Epithelial cell of proximal tubule (primary cell): ENCODE measurements around the gene TUB. TPM values are rescaled to one million over a fixed set of nuclear protein-coding genes. Genes with fewer than 3 reads are reported as not detected.

Source experiments
- DNase-seq: peaks from one replicate; pipeline ENCODE4 v3.0.0-alpha.2; 2011; ENCODE audit warnings: low read depth
- H3K4me3 ChIP-seq: 2 replicates; pipeline ENCODE4 v1.5.1; 2011; ENCODE audit warnings: low read depth, mild to moderate bottlenecking, low read length
- total RNA-seq: library from RNA; depleted of rRNA; stranded (reverse); fragments of >200 nt; gene quantifications from 2 replicates; pipeline ENCODE4 v1.2.3, GENCODE V29; 2015
- TF ChIP-seq, protein P1 (sequence below): conservative IDR thresholded peaks from 2 replicates; pipeline ENCODE4 v1.5.1; 2012; ENCODE audit warnings: low read depth, mild to moderate bottlenecking, low read length

Gene TUB
- total RNA-seq, 1 donor from 2014 or later: 3.2 TPM

DNA sequence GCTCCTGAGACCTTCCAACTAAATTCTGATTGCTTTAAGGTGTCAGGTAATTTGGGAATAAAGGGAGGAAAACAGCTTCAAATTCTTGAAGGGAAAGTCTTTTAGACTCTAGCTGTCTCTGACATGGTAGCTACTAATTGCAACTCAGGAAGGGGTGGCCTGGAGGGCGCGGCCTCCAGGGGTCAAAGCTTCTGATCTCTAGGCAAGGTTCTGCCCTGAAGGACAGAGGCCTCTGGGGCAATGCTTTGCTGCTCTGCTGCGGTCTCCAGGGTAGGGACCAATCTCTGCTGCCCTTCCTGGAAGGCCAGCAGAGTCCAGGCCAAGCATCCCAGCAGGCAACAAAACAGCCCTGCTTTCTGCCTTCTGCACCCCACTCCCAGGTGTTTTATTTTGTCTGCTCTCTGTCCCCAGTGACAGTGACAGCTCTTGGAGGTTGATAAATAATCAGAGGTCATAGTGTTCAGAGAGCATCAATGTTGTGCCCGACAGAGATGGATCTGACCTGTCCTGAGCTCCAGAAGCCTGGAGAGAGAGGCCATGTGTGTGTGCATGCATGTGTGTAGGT, 1.8 kb upstream of the TUB start:
- DNase-seq: no peak
- TF ChIP-seq, protein P1, sequence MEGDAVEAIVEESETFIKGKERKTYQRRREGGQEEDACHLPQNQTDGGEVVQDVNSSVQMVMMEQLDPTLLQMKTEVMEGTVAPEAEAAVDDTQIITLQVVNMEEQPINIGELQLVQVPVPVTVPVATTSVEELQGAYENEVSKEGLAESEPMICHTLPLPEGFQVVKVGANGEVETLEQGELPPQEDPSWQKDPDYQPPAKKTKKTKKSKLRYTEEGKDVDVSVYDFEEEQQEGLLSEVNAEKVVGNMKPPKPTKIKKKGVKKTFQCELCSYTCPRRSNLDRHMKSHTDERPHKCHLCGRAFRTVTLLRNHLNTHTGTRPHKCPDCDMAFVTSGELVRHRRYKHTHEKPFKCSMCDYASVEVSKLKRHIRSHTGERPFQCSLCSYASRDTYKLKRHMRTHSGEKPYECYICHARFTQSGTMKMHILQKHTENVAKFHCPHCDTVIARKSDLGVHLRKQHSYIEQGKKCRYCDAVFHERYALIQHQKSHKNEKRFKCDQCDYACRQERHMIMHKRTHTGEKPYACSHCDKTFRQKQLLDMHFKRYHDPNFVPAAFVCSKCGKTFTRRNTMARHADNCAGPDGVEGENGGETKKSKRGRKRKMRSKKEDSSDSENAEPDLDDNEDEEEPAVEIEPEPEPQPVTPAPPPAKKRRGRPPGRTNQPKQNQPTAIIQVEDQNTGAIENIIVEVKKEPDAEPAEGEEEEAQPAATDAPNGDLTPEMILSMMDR: no peak
- H3K4me3 ChIP-seq: no peak overlapping the region

DNA sequence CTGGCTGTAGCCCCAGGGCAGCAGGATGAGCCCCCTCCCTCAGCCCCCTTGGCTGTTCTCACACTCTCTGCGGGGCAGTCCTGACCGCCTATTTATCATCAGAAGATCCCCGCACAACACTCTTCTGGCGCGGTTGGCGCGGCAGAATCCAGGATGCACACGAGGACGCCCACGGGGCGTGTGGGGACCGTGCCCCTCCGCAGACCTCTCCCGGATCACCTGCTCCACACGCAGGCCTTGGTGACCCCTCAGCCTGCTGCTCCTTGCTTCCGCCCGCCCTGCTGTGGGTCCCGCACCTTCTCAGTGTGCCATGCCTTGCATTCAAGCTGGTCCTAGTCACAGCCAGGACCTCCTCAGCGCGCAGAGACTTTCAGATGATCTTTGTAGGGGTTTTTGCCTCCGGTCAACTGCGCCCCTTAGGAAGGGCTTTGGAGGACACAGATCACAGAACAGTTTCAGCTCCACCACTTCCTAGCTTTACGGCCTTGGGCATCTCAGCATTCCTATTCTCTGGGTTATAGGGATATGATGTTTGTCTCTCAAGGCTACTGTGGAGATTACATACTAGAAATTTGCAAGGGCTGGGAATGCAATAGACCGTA, 841 bp upstream of the TUB start:
- no peak overlapping the region for H3K4me3 ChIP-seq
- no peak for DNase-seq
- TF ChIP-seq, protein P1: no peak

DNA sequence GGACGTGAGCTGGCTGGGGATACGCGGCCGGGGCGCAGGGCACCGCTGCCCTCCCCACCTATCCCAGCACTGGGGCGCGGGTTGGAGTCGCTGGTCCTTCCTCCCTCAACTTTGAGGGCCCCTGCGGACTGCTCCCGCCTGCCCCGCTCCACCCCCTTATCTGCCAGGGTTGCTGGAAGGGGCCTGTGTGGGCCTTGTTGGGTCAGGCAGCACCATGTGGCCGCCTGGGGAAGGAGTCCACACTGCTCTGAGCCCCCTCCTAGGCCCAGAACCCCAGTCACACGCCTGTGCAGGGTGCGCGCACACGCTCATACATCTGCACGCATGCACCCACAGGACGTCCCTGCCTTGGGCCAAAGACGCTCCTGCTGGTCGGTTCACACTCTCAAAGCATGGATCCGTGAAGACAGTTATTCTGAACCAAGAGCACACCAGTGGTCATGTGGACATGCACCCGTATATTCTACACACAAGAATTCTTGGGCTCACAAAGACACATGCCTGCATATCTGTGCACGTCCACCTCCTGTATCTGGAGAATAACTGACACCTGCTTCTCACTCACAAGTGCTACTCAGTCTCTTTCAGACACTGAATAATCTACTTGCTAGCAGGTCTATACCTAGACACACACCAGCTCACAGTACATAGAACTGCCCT, 710 bp downstream of the TUB start:
- H3K4me3 ChIP-seq: peak overlapping the region; percentile 16
- TF ChIP-seq, protein P1: no peak
- no peak for DNase-seq

DNA sequence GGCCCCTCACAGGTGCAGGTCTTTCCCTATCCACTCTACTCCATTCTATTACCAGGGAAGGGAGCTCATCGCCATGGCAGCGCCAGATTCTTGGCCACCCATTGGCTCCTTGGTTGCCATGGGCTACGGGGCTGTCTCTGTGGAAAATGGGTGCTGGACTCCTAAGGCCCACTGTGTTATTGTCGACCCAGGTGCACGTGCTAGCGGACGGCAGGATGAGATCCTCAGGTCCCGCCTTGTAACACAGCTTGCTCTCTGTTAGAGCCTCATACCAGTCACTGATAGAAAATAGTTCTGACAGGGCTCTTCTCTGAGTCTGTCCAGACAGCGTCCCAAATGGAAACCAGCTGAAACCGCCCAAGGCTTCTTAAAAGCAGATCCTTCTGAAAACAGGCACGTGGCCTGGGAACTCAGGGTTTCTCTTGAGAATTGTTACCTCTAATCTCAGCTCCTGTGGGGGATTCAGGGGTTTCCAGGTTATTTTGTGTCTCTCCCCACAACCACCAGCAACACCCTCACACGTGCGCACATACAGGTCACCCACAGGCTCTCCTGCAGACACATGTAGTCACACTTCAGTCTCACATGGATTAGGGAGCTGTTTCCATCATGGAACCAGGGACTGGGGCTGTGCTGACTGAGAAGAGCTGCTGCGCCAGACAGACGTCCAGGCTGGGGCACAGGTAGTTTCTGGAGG, 1.5 kb downstream of the TUB start:
- DNase-seq: no peak
- TF ChIP-seq, protein P1: no peak
- no peak overlapping the region for H3K4me3 ChIP-seq

DNA sequence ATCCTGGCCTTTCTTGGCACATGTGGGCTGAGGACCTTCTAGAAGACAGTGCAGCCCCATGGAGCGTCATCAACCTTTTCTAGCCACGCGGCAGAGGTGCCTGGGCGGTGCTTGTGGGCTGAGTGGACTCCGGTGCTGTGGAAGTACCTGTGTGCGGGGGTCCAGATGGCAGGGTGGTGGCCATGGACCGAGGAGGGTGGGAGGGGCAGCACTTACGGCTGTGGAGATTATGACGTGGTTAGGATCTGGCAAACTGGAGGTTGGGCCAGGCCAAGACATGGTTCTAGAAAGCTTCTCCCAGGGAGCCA, 2.0 kb downstream of the TUB start:
- TF ChIP-seq, protein P1: no peak
- no peak overlapping the region for H3K4me3 ChIP-seq
- DNase-seq: no peak

DNA sequence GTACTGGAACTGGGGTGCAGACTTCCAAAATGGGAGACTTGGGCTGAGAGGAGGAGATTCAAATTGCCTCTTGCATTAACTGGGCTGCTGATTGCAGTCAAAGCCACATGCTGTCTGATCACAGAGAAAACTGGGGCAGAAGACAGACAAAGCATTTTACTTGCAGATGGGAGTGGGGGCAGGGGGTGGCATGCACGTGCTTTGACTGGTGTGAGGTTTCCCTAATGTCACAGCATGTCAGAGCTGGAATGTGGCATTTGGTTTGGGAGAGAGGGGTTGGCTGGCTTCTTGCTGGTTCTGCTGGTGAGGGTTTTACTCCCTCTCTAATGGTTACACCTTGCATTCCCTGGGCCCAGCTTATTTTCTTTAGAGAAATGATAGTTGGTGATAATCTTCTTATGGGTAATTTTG, 2.9 kb downstream of the TUB start:
- no peak overlapping the region for H3K4me3 ChIP-seq
- no peak for DNase-seq
- TF ChIP-seq, protein P1: no peak
